A549 treated with AZD9567 at 1 μM for 4 hours (cell line): ENCODE data around the gene LRMDA. TPM values are rescaled to one million over a fixed set of nuclear protein-coding genes. Genes with fewer than 3 reads are reported as not detected.

Experiments
- total RNA-seq: library from RNA; stranded (reverse); fragments of 200-300 nt; extraction: Qiagen RNA extraction; gene quantifications from 5 replicates; pipeline ENCODE4 v1.2.3, GENCODE V29; 2022; ENCODE audit not compliant: insufficient read depth

LRMDA gene
- 2.2 to 6.4 TPM (median 4.8 TPM) in 5 replicates for total RNA-seq

GRCh38 chr10:75431180-75432111 is at the start of gene LRMDA:
Gene LRMDA, plus strand, starts transcription at chr10:75431624.

GRCh38 chr10:75401569-75402485 is 29.6 kb upstream of the LRMDA start, which contains the start of gene ZNF503:
Gene ZNF503, minus strand, starts transcription at chr10:75401764. Its CDS starts 345 bp downstream, at chr10:75401419.

Other genes starting within 250 kb of the LRMDA start
- gene VDAC2, start 220.8 kb upstream of the LRMDA start, total RNA-seq: 290 to 393 TPM (median 303 TPM) in 5 replicates
- gene COMTD1, start 195.7 kb upstream of the LRMDA start, total RNA-seq: 20.6 to 58.0 TPM (median 53.9 TPM) in 5 replicates
- 6.2 to 9.9 TPM (median 9.2 TPM) in 5 replicates for gene ZNF503, start 29.9 kb upstream of the LRMDA start, total RNA-seq